Measurements from ENCODE around the gene SPDYE4. TPM values are rescaled to one million over a fixed set of nuclear protein-coding genes. Genes with fewer than 3 reads are reported as not detected.
A peak's percentile ranks its signal among the peaks of the same experiment; 100 is the strongest.

Gene SPDYE4
- total RNA-seq, 1 donor from 2014 or later, result not detected

- Histone ChIP-seq H3K4me3 (no peak overlapping the region), H3K9me3 (replicated peaks) (no peaks in the 10 kb centered on the region), H3K27ac (replicated peaks) (no peak overlapping the region), H3K4me1 (peaks cover 24% of the 10 kb centered on the region), H3K27me3 (ENCODE audit: low read depth) (peaks cover 3% of the 10 kb centered on the region), H3K36me3 (no peaks in the 10 kb centered on the region)
- intact Hi-C loops (cut with micrococcal nuclease), result loop anchor here (5.0 to 10.0 kb wide), 2 partner anchors 175 to 333 kb away; no protein-coding TSS in a partner anchor
- DNase-seq, result no peak
- no peak for TF ChIP-seq CTCF (IDR thresholded peaks at IDR 0.05; ENCODE audit: borderline replicate concordance)
These were observed 10.6 kb downstream of the SPDYE4 start for GRCh38 chr17:8747742-8748141.

DNA sequence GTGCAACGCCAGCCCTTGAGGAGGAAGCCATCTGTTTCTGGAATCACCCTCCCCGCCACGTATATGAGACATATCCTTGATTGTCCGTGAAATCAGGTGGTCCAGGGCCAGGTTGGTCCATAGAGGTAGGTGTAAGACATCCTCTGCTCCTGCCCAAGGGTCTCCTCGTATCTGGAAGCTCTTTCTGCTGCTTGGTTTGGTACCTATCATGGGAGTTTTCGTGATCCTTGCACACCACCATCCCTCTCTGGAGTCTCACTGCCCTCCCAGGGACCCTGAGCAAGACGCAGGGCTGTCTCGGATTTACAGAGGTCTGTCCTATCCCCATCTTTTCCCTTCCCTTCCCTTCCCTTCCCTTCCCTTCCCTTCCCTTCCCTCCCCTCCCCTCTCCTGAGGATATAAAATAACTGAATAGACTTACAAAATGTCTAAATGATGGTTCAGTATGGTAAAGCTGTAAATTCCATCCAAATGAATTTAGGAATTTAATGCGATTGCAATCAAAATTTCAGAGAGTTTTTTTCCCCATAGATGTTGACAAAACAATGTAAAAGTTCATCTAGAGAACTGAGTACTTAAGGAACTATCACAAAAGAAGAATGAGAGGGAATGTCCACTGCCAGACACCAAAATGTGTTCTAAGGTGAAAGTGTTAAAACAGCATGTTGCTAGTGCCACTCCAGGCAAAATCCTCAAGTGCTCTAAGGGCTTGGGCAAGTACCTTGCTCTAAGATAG, 11.7 kb downstream of the SPDYE4 start:
- intact Hi-C loops (cut with micrococcal nuclease), result loop anchor here (5.0 to 10.0 kb wide), 2 partner anchors 174 to 332 kb away; no protein-coding TSS in a partner anchor
- Histone ChIP-seq H3K4me3 (peak overlapping the region; percentile 83), H3K27me3 (ENCODE audit: low read depth) (peaks cover 3% of the 10 kb centered on the region), H3K27ac (replicated peaks) (no peak overlapping the region), H3K9me3 (replicated peaks) (no peaks in the 10 kb centered on the region), H3K36me3 (no peaks in the 10 kb centered on the region), H3K4me1 (peaks cover 22% of the 10 kb centered on the region)
- DNase-seq, result no peak
- no peak for TF ChIP-seq CTCF (IDR thresholded peaks at IDR 0.05; ENCODE audit: borderline replicate concordance)

GRCh38 chr17:8745586-8746500, 12.5 kb downstream of the SPDYE4 start:
- peak; percentile 96 for TF ChIP-seq CTCF (IDR thresholded peaks at IDR 0.05; ENCODE audit: borderline replicate concordance)
- Histone ChIP-seq H3K27me3 (ENCODE audit: low read depth) (peaks cover 3% of the 10 kb centered on the region), H3K36me3 (no peaks in the 10 kb centered on the region), H3K27ac (replicated peaks) (peak overlapping the region; percentile 51), H3K4me3 (peak overlapping the region; percentile 83), H3K4me1 (peaks cover 14% of the 10 kb centered on the region), H3K9me3 (replicated peaks) (no peaks in the 10 kb centered on the region)
- DNase-seq, result peak; percentile 75
- intact Hi-C loops (cut with micrococcal nuclease), result loop anchor here (5.0 to 10.0 kb wide), 2 partner anchors 174 to 331 kb away; no protein-coding TSS in a partner anchor

DNA sequence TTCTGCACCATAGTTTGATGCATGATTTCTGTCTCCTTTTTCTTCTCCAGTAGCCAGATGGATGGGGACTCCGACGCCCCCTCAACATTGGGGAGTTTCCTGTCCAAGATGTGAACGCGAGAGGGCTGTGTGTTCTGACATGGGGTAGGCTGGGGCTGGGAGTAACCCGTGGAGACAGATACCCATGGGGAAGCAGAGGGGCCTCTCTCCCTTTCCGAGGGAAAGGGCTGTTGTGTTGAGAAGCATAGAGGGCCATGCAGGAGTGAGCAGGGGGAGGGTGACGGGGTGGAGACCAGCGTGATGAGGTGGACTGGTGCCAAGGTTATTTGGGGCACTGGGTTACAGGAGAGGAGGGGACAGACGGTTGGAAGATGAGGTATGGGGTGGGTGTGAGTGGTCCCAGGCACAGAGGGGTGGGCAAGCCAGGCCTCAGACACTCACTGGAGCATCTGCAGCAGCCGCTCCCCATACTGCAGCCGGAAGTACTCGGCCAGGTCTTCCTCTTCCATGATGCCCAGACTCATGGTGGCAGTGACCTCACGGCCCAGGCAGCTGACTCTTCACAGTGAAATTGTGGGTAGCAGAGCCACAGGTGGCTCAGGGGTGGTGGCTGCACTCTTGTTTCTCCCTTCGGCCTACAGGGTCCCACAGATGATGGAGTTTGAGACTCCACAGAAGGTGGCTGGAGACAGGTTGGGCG, 14.1 kb downstream of the SPDYE4 start:
- Histone ChIP-seq H3K4me1 (peaks cover 14% of the 10 kb centered on the region), H3K27me3 (ENCODE audit: low read depth) (peaks cover 3% of the 10 kb centered on the region), H3K4me3 (no peak overlapping the region), H3K9me3 (replicated peaks) (no peaks in the 10 kb centered on the region), H3K36me3 (no peaks in the 10 kb centered on the region), H3K27ac (replicated peaks) (no peak overlapping the region)
- intact Hi-C loops (cut with micrococcal nuclease), result loop anchor here (10.0 kb wide), 1 partner anchor 329 kb away; no protein-coding TSS in a partner anchor
- DNase-seq, result no peak
- no peak for TF ChIP-seq CTCF (IDR thresholded peaks at IDR 0.05; ENCODE audit: borderline replicate concordance)

- Histone ChIP-seq H3K4me3 (no peak overlapping the region), H3K27ac (replicated peaks) (no peak overlapping the region), H3K4me1 (peaks cover 14% of the 10 kb centered on the region), H3K36me3 (no peaks in the 10 kb centered on the region), H3K27me3 (ENCODE audit: low read depth) (peaks cover 3% of the 10 kb centered on the region), H3K9me3 (replicated peaks) (no peaks in the 10 kb centered on the region)
- intact Hi-C loops (cut with micrococcal nuclease), result loop anchor here (10.0 kb wide), 1 partner anchor 328 kb away; no protein-coding TSS in a partner anchor
- DNase-seq, result no peak
- TF ChIP-seq CTCF (IDR thresholded peaks at IDR 0.05; ENCODE audit: borderline replicate concordance), result no peak
These were observed 15.5 kb downstream of the SPDYE4 start for GRCh38 chr17:8742819-8743218.

Data from left ventricle myocardium inferior (tissue), 1 donor.